GM19455 (cell line): ENCODE results near the gene SPRED1.

Source experiments
- ATAC-seq: cut with Tn5 transposase; IDR thresholded peaks from one replicate; pipeline ENCODE4 v1.9.1; 2021; ENCODE audit not compliant: unreplicated experiment

The SPRED1 gene

DNA sequence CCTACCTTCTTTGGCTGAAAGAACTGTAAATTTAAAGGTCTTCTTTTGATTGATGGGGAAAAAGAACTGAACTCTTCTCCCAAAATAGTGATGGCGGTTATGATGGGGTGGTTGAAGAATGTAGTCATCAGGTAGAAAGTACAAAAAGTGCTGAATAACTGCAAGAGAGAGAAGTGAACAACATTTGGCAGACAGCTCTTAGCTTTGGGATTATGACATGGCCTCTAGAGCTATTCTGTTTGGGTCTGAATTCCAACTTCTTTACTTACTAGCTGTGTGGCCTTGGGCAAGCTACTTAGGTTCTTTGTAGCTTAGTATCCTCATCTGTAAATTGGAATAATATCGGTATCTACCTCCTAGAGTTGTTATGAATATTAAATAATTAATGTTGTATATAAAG is 91.7 kb downstream of the SPRED1 start:
- ATAC-seq: no peak

DNA sequence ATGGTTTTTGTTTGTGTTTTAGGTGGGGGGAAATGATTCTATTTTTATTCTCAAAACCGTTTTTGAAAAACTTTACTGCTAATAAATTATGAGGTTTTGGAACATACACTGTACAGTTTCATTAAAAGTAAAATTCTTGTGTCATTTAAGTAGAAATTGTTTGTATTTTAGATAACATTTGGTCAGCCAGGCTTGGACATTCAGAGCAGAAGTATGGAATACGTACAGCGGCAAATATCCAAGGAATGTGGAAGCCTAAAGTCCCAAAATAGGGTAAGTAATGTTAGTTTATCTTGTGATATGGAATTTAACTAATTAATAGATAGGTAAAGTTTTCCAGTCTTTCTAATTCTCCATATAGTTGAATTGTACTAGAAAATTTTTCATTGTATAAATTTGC is 96.6 kb downstream of the SPRED1 start:
- no peak for ATAC-seq

- ATAC-seq: no peak
These were observed 98.8 kb downstream of the SPRED1 start for GRCh38 chr15:38351466-38351865.

- ATAC-seq: no peak
These were observed 101.8 kb downstream of the SPRED1 start for GRCh38 chr15:38354315-38354929.

DNA sequence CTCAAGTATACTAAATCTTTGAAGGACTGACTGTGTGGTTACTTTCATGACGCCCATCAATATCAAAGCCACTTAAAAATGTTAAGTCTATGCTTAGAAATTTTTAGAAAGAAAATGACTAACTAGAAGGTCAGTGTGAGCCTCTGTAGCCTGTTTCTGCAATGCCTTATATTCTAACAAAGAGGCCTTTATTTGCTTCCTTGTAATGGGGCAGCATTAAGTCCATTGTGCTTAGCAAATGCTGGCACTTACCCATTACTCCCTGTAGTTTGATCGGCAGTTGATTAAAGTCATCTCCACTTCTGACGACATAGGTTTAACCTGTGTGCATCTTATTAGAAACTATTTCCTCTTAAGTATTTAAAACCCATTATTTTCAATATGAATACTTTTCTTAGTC is 109.7 kb downstream of the SPRED1 start:
- ATAC-seq: no peak

- ATAC-seq: no peak
These were observed 114.8 kb downstream of the SPRED1 start for GRCh38 chr15:38367476-38367875.

GRCh38 chr15:38369936-38370478 is 117.4 kb downstream of the SPRED1 start:
- no peak for ATAC-seq

DNA sequence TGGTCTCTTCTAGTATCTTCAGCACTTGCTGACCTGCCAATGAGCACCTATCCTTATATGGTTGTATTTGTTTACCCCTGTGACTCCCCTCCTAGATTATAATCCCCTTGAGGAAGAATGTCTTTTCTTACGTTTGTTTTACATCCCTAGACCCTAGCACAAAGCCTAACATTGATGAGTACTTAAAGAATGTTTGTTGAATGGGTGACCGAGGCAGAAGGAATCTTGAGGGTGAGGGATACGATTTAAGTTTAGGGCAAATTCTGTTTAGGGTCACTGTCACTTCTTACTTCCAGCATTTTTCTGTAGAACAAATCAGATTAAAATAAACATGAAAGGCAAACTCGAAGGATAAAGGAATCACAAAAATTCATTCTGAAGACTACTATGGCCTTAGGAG is 120.4 kb downstream of the SPRED1 start:
- ATAC-seq: no peak

DNA sequence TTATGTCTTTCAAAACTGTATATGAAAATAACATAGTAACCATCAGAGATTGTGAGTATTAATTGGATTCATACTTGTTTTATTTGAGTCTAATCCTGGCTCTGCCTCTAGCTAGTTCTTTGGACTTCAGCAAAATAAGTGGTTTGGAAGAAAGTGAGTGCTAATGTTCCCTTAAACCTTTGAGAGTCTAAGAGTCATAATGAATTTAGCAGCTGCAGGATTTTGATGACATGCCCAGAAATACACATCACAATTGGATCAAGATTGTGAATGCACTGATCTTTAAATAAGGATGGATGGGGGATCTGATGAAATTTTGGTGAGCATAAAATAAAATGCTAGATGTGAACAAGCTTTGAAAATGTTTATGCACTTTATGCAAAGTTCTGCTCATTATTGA is 121.4 kb downstream of the SPRED1 start:
- ATAC-seq: no peak

DNA sequence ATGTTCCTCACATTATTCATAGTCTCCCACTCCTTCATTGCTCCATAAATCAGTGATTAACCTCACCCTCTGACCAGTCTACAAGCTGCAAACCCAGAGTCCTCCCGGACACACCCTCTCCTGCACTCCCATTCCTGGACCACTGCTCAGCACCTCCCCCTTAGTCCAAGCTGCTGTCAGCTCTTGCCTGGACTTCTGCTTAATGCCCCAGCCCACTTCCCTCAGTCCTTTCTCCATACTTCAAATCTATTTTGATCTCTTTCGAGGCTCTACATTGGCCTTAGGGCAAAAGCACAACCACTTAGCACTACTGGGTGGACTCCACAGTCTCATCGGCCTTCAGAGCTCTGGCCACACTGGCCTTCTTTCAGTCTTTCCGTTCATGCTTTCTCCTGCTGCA is 121.9 kb downstream of the SPRED1 start:
- ATAC-seq: no peak

- ATAC-seq: no peak
These were observed 123.4 kb downstream of the SPRED1 start for GRCh38 chr15:38376081-38376480.

- no peak for ATAC-seq
These were observed 125.0 kb downstream of the SPRED1 start for GRCh38 chr15:38377636-38378035.

DNA sequence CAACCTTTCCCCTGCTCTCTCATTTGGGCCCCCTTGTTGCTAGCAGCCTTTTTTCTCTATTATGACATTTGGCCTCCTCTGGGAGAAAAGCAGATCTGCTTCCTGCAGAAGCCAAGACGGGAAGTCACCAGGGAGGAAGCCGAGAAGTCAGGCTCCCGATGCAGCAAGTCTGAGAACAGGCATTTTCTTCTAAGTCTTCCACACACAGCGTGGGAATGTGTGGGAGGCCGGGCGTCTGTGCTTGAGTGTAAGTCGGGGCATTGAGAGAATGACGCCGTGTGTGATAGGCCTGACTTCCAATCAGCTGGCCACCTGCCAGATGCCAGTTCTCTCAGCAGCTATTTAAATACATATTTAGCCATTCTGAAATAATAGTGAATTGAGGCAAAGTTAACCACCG is 125.5 kb downstream of the SPRED1 start:
- no peak for ATAC-seq

- ATAC-seq: peak; percentile 91
These were observed 137.4 kb downstream of the SPRED1 start for GRCh38 chr15:38389924-38390542.

- no peak for ATAC-seq
These were observed 138.6 kb downstream of the SPRED1 start for GRCh38 chr15:38391191-38391590.

DNA sequence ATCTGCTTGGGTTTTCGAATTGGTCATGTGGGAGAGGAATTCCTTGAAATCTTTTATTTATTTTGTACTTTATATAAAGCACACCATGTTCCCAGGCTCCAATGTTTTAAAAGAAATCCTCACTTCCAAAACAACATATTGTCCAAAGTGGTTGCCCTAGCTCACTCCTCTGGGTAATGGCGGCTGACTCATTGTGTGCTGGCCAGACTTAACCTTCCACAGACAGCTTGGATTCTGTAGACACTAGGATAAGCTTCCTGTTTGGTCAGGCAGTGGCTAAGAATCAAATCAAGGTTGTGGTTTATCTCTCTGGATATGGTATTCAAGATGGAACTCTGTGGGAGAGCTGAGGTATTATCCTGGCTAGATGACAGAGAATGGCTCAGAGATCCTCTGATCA is 145.5 kb downstream of the SPRED1 start:
- ATAC-seq: no peak

- no peak for ATAC-seq
These were observed 148.5 kb downstream of the SPRED1 start for GRCh38 chr15:38401106-38401505.

DNA sequence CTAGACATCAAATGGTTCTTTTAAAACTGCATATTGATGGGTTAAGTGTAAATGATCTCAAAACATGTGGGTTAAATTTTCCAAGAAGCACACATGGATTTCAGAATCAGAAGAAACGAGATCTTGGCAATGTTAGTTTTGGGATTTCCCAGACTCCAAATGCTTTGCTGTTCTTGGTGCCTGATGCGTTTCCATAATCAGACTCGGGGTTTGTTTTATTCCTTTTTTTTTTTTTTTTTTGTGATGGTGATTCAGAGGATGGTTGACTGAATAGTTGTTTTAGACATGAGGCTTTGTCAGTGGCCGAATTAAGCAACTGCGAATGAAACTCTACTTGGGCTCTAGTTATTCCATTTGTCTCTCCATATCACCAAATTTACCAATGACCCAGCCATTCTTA is 149.1 kb downstream of the SPRED1 start:
- no peak for ATAC-seq

GRCh38 chr15:38406436-38406835 is 153.8 kb downstream of the SPRED1 start:
- ATAC-seq: no peak
